Right lobe of liver (tissue), 6 donors: ENCODE results near the gene MACF1. TPM values are rescaled to one million over a fixed set of nuclear protein-coding genes. Genes with fewer than 3 reads are reported as not detected.
"Not testable (repeated sequence)": the region's sequence is repeated elsewhere in the genome, so short reads cannot be mapped to it uniquely, and the experiment has no call there.

Source experiments
- ATAC-seq, 4 donors: fragments of 200-7000 bp; cut with Tn5 transposase; one replicate each; pipeline ENCODE4 v1.9.1; 2020; ENCODE audit warnings: mild to moderate bottlenecking in 4 of 4, moderate library complexity in 4 of 4
- DNase-seq, 3 donors: peaks; one replicate each; pipeline ENCODE4 v3.0.0-alpha.2; 2020
- H3K27ac ChIP-seq, 3 donors: fragments of 200-600 bp; one replicate each; pipeline ENCODE4 v1.8.0; 2022
- H3K27me3 ChIP-seq, 2 donors: fragments of 200-600 bp; one replicate each; pipeline ENCODE4 v1.8.0; 2022
- H3K36me3 ChIP-seq, 4 donors: fragments of 200-600 bp; sonication (generic) in 1 of 4; one replicate each; pipeline versions ENCODE4 v1.5.1 to v1.8.0; 2017 to 2022; ENCODE audit warnings: control low read depth in 1 of 4
- H3K4me1 ChIP-seq, 4 donors: fragments of 200-600 bp; sonication (generic) in 1 of 4; one replicate each; pipeline versions ENCODE4 v1.5.1 to v1.8.0; 2017 to 2022; ENCODE audit warnings: control low read depth in 1 of 4
- H3K4me3 ChIP-seq, 3 donors: fragments of 200-600 bp; one replicate each; pipeline ENCODE4 v1.8.0; 2022
- H3K9me3 ChIP-seq, 4 donors: fragments of 200-600 bp; sonication (generic) in 1 of 4; one replicate each; pipeline versions ENCODE4 v1.5.1 to v1.8.0; 2017 to 2022; ENCODE audit warnings: control low read depth in 1 of 4
- POLR2A ChIP-seq: fragments of 450-650 bp; IDR thresholded peaks from one replicate; pipeline ENCODE4 v1.6.1; 2017; ENCODE audit warnings: antibody characterized with exemption, mild to moderate bottlenecking
- WGBS: methylation state at CpG from one replicate; pipeline ENCODE4 v1.1.6; 2018; ENCODE audit warnings: low coverage, low lambda C conversion rate; ENCODE audit not compliant: insufficient coverage; ENCODE audit errors: missing lambda C conversion rate; 5-methylcytosine and 5-hydroxymethylcytosine counted together
- intact Hi-C, 2 donors: fragments of 100-400 bp; cut with DNase I; formaldehyde crosslinking; loops; one replicate each; pipeline versions ENCODE4 v1.11.2 to v1.14.1; 2022
- total RNA-seq, 6 experiments: library from RNA; depleted of rRNA in 2 of 6; stranded (reverse); fragments of >200 nt in 2 of 6; fragmentation: NEBNext Ultra II Directional in 3 of 6; extraction: Animal tissue kit (Norgen Biotek cat#: 25700) in 3 of 6; gene quantifications; one replicate each; pipeline versions ENCODE4 v1.1.0 to v1.2.4, GENCODE V29; 2016 to 2023
- TF ChIP-seq, protein P1 (sequence below), 4 donors: fragments of 200-600 bp in 3 of 4; fragments of 450-650 bp in 1 of 4; IDR thresholded peaks; one replicate each; pipeline versions ENCODE4 v1.5.1 to v1.8.0; 2016 to 2022; ENCODE audit warnings: antibody characterized with exemption in 4 of 4, mild to moderate bottlenecking in 2 of 4
- donor health status: DM: no; HTN: yes; CAD: no.
- donor health status: DM: no; HTN: no; CAD: no.
- donor health status: DM: no; HTN: no; CAD: no.
- donor health status: DM: no; HTN: yes; CAD: no.
- donor health status: DM: no; HTN: yes; CAD: no.

MACF1 gene
- total RNA-seq, 6 experiments from 2014 or later = 78.4 to 141 (median 100) TPM

DNA sequence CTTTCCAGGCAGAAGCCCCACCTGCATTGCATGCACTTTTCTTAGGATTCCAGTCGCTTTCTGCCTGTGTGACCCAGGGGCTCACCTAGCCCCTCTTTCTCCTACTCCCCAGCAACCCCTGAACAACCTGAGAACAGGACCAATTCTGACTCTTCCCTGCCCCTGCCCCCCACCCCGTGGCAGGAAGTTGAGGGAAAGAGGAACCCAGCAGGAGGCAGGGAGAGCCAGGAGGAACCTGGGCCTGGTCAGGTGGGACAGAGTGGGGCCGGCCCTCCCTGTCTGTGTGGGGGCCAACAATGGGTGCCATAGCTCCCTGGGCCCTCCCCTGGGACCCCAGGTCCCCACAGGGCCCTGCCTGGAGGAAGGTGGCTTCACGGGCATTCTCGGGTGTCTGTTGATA, 293.1 kb downstream of the MACF1 start:
- Histone ChIP-seq H3K27me3 (no peaks in the 10 kb centered on the region), H3K4me3 (no peak overlapping the region), H3K27ac (no peak overlapping the region), H3K36me3 (no peaks in the 10 kb centered on the region), H3K4me1 (no peaks in the 10 kb centered on the region), H3K9me3 (no peaks in the 10 kb centered on the region)
- DNase-seq = no peak
- TF ChIP-seq POLR2A = no peak
- TF ChIP-seq, protein P1, sequence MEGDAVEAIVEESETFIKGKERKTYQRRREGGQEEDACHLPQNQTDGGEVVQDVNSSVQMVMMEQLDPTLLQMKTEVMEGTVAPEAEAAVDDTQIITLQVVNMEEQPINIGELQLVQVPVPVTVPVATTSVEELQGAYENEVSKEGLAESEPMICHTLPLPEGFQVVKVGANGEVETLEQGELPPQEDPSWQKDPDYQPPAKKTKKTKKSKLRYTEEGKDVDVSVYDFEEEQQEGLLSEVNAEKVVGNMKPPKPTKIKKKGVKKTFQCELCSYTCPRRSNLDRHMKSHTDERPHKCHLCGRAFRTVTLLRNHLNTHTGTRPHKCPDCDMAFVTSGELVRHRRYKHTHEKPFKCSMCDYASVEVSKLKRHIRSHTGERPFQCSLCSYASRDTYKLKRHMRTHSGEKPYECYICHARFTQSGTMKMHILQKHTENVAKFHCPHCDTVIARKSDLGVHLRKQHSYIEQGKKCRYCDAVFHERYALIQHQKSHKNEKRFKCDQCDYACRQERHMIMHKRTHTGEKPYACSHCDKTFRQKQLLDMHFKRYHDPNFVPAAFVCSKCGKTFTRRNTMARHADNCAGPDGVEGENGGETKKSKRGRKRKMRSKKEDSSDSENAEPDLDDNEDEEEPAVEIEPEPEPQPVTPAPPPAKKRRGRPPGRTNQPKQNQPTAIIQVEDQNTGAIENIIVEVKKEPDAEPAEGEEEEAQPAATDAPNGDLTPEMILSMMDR (IDR thresholded peaks at IDR 0.05) = no peak
- ATAC-seq = peak in 1 of 4 donors; percentile 6
- intact Hi-C loops = no loop called here
- WGBS = 50% methylated on average over 2 of the region's 5 CpGs

- H3K4me3 ChIP-seq, H3K27me3 ChIP-seq, H3K36me3 ChIP-seq, intact Hi-C loops, H3K4me1 ChIP-seq, DNase-seq, ATAC-seq, H3K27ac ChIP-seq, H3K9me3 ChIP-seq: not testable (repeated sequence)
- 76% methylated on average over 5 of the region's 9 CpGs for WGBS
Measured at GRCh38 chr1:39498096-39498710, 293.7 kb downstream of the MACF1 start.

GRCh38 chr1:39498821-39499220, 294.3 kb downstream of the MACF1 start:
- WGBS = no CpG with 5 or more reads among the region's 15 CpGs
- DNase-seq = not testable (repeated sequence)

GRCh38 chr1:39499668-39500067, 295.2 kb downstream of the MACF1 start:
- Histone ChIP-seq H3K36me3 (no peaks in the 10 kb centered on the region), H3K27me3 (no peaks in the 10 kb centered on the region), H3K9me3 (no peaks in the 10 kb centered on the region), H3K4me3 (no peak overlapping the region), H3K27ac (no peak overlapping the region), H3K4me1 (no peaks in the 10 kb centered on the region)
- ATAC-seq = peak; percentile 21 to 71 (median 28)
- TF ChIP-seq POLR2A = no peak
- TF ChIP-seq, protein P1 (IDR thresholded peaks at IDR 0.05) = no peak
- 20% methylated on average over 1 of the region's 5 CpGs for WGBS
- no peak for DNase-seq
- intact Hi-C loops = no loop called here

More at GRCh38 chr1:39498821-39499220, 294.3 kb downstream of the MACF1 start:
- H3K27me3 ChIP-seq, H3K36me3 ChIP-seq, intact Hi-C loops, ATAC-seq, H3K27ac ChIP-seq, H3K4me1 ChIP-seq, H3K9me3 ChIP-seq, H3K4me3 ChIP-seq: not testable (repeated sequence)

- DNase-seq = no peak
Measured at GRCh38 chr1:39500862-39501389, 296.4 kb downstream of the MACF1 start.

More at GRCh38 chr1:39500862-39501389, 296.4 kb downstream of the MACF1 start:
- Histone ChIP-seq H3K27ac (no peak overlapping the region), H3K4me1 (no peaks in the 10 kb centered on the region), H3K9me3 (no peaks in the 10 kb centered on the region), H3K27me3 (no peaks in the 10 kb centered on the region), H3K4me3 (no peak overlapping the region), H3K36me3 (no peaks in the 10 kb centered on the region)
- no peak for TF ChIP-seq POLR2A
- TF ChIP-seq, protein P1 (IDR thresholded peaks at IDR 0.05) = no peak
- ATAC-seq = no peak
- 89% methylated on average over 3 of the region's 4 CpGs for WGBS
- intact Hi-C loops = no loop called here
